Fibroblast of skin of back (primary cell): ENCODE measurements around the gene KCNA1.

ENCODE experiments used
- DNase-seq: peaks from one replicate; pipeline ENCODE4 v3.0.0-alpha.2; 2013

KCNA1 gene

DNA sequence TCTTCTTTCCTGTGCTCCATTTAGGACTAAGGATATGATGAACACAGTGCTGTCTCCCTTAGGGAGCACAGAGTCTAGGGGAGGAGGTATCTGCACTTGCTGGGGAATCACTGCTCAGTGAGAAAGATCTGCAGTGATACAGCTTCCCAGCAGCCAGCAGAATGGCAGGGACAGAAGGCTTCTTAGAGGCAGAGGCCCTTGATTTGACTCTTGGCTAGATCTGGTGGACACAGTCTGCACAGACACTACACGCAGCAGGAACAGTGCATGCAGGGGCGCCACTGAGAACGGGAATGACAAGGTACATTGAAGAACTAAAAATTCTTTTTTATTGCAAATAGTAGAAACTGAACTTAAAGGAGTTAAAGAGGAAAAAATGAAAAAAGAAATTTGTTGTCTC is 51.6 kb downstream of the KCNA1 start:
- no peak for DNase-seq

DNA sequence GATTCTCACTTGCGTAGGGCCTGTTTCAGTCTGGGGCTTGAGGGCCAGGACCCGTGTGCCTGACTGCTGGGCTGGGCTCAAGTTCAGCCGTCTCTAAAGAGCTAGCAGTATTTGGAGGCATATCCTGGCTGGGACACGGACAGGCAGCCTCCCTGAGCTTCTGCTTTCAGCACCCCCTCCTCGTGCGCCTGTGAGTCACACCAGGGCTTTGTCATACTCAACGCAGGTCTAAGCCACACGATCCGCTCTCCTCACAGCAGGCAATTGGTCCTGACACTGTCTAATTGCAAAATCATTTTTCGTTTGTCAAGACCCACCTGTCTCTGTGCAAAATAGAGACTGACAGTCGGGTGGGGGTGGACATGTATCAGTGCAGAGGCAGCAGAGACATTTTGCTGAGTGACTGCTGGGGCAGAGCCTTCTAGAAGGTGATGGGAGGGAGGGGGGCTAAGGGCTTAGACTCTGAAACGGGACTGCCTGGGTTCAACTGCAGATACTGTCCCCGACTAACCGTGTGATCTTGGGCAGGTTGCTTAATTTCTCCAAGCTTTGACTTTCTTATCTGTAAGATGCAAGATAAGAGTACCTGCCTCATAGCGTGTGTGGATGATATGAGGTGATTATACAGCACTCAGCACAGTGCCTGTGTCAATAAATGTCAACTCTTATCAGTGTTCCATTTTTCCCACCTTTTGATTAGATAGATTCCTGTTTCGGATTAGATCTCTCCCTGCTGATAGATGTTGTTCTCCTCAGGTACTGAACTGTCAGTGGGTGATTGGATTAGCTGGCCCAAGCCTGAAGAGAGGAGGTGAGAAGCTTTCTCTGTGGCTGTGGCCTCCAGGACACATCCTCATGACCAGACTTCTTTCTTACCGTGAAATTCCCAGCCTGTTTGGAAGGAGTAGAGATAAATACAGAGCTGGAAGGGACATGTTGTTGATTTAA is 53.1 kb downstream of the KCNA1 start:
- peak; percentile 83 for DNase-seq
